IMR-90 (cell line): ENCODE results near the gene PGA4.

Source experiments
- CHD1 ChIP-seq: IDR thresholded peaks from 2 replicates; pipeline ENCODE4 v1.6.1; 2012; ENCODE audit warnings: low read depth, low read length, improper control_type of control experiment
- MAZ ChIP-seq: IDR thresholded peaks from 2 replicates; pipeline ENCODE4 v1.6.1; 2012; ENCODE audit warnings: low read depth, mild to moderate bottlenecking, low read length, improper control_type of control experiment, moderate library complexity, borderline replicate concordance
- POLR2A ChIP-seq: IDR thresholded peaks from 2 replicates; pipeline ENCODE4 v1.6.1; 2012; ENCODE audit warnings: mild to moderate bottlenecking, low read depth, low read length
- RCOR1 ChIP-seq: IDR thresholded peaks from 2 replicates; pipeline ENCODE4 v1.6.1; 2012; ENCODE audit warnings: mild to moderate bottlenecking, low read length, improper control_type of control experiment; ENCODE audit not compliant: insufficient replicate concordance
- SMC3 ChIP-seq: fragments of 150-350 bp; IDR thresholded peaks from 2 replicates; pipeline ENCODE4 v1.6.1; 2016; ENCODE audit warnings: low read depth, mild to moderate bottlenecking, antibody characterized with exemption, low read length, moderate library complexity
- TF ChIP-seq, protein P1 (sequence below): conservative IDR thresholded peaks from 2 replicates; pipeline ENCODE4 v1.5.1; 2012; ENCODE audit warnings: mild to moderate bottlenecking, low read depth, low read length, improper control_type of control experiment

DNA sequence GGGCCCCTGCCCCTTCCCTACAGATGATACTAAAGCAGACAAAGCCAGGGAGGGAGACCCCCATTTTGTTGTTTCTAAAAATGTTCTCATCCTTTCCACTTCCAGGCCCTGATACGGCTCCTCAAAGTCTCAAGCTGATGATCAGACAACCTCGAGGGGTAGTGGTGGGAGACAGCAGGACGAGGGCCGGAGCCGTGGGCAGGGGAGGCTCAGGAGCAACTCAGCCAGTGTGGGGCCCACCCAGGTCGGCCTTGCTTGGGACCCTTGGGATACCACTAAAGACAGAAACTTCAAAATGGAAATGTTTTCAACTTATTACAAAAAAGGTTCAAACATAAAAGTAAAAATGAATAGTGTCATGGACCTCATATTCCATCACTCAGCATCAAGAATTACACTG is 45.7 kb upstream of the PGA4 start:
- TF ChIP-seq, protein P1, sequence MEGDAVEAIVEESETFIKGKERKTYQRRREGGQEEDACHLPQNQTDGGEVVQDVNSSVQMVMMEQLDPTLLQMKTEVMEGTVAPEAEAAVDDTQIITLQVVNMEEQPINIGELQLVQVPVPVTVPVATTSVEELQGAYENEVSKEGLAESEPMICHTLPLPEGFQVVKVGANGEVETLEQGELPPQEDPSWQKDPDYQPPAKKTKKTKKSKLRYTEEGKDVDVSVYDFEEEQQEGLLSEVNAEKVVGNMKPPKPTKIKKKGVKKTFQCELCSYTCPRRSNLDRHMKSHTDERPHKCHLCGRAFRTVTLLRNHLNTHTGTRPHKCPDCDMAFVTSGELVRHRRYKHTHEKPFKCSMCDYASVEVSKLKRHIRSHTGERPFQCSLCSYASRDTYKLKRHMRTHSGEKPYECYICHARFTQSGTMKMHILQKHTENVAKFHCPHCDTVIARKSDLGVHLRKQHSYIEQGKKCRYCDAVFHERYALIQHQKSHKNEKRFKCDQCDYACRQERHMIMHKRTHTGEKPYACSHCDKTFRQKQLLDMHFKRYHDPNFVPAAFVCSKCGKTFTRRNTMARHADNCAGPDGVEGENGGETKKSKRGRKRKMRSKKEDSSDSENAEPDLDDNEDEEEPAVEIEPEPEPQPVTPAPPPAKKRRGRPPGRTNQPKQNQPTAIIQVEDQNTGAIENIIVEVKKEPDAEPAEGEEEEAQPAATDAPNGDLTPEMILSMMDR, result no peak
- TF ChIP-seq CHD1 (no peak), SMC3 (no peak), RCOR1 (no peak), POLR2A (no peak), MAZ (no peak)
